ENCODE results near the gene ITFG2. TPM values are rescaled to one million over a fixed set of nuclear protein-coding genes. Genes with fewer than 3 reads are reported as not detected.

Gene ITFG2
- 11.1 to 16.1 TPM (median 14.9 TPM) in 5 replicates for total RNA-seq (2022; extraction: Qiagen RNA extraction)

GRCh38 chr12:2812290-2813213 is at the start of gene ITFG2:
TSS of gene ITFG2 (plus strand) at chr12:2812668. CDS start at chr12:2812761, 93 bp downstream.

GRCh38 chr12:2794736-2795289 is 17.7 kb upstream of the ITFG2 start, which contains the start of gene FKBP4:
TSS of gene FKBP4 (plus strand) at chr12:2794970. CDS start at chr12:2795140, 170 bp downstream.

GRCh38 chr12:2834581-2835491 is 22.4 kb downstream of the ITFG2 start, which contains the start of gene NRIP2:
TSS of gene NRIP2 (minus strand) at chr12:2835035. CDS start at chr12:2834983, 52 bp downstream.

GRCh38 chr12:2857021-2857431 is 44.6 kb downstream of the ITFG2 start, which contains the start of gene TEX52:
TSS of gene TEX52 (minus strand) at chr12:2857039. CDS start at chr12:2857026, 13 bp downstream.

Other genes with a start within 250 kb of the ITFG2 start
- gene FKBP4, start 17.7 kb upstream of the ITFG2 start, total RNA-seq (2022; extraction: Qiagen RNA extraction), result 82.8 to 96.3 TPM (median 94.7 TPM) in 5 replicates
- not detected in 5 replicates for gene NRIP2, start 22.4 kb downstream of the ITFG2 start, total RNA-seq (2022; extraction: Qiagen RNA extraction)
- gene TEX52, start 44.4 kb downstream of the ITFG2 start, total RNA-seq (2022; extraction: Qiagen RNA extraction), result not detected in 5 replicates
- 86.1 to 93.2 TPM (median 90.9 TPM) in 5 replicates for gene FOXM1, start 64.5 kb downstream of the ITFG2 start, total RNA-seq (2022; extraction: Qiagen RNA extraction)
- 44.2 to 47.0 TPM (median 46.3 TPM) in 5 replicates for gene RHNO1, start 64.6 kb downstream of the ITFG2 start, total RNA-seq (2022; extraction: Qiagen RNA extraction)
- 15.6 to 21.1 TPM (median 18.8 TPM) in 5 replicates for gene TULP3, start 78.2 kb downstream of the ITFG2 start, total RNA-seq (2022; extraction: Qiagen RNA extraction)
- 40.6 to 50.6 TPM (median 48.4 TPM) in 5 replicates for gene TEAD4, start 146.7 kb downstream of the ITFG2 start, total RNA-seq (2022; extraction: Qiagen RNA extraction)